HG02973 (cell line): Measurements from ENCODE around the gene AKR1C3.
"Not testable (repeated sequence)": the region's sequence is repeated elsewhere in the genome, so short reads cannot be mapped to it uniquely, and the experiment has no call there.

Experiments used
- ATAC-seq: cut with Tn5 transposase; IDR thresholded peaks from one replicate; pipeline ENCODE4 v1.9.1; 2021; ENCODE audit warnings: moderate library complexity; ENCODE audit not compliant: unreplicated experiment

The AKR1C3 gene

DNA sequence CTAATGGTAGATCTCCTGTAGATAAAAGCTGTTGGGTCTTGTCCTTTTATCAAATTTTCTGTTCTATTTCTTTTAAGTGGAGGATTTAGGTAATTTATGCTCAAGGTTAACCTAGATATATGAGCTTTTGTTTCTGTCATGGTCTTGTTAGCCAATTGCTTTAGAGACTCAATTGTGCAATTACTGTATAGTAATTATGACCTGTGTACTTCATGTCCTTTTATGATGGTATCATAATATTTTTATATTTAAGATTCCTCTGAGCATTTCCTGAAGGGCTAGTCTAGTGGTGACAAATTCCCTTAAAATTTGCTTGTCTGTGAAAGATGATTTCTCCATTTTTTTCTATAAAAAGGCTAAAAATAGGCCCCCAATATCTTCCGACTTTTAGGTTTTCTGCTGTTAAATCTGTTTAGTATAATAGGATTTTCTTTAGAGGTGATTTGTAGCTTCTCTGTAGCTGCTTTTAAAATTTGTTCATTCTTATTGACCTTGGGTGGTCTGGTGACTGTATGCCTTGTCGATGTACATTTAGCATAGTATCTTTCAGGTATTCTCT lies 5.4 kb upstream of the AKR1C3 start:
- no peak for ATAC-seq

DNA sequence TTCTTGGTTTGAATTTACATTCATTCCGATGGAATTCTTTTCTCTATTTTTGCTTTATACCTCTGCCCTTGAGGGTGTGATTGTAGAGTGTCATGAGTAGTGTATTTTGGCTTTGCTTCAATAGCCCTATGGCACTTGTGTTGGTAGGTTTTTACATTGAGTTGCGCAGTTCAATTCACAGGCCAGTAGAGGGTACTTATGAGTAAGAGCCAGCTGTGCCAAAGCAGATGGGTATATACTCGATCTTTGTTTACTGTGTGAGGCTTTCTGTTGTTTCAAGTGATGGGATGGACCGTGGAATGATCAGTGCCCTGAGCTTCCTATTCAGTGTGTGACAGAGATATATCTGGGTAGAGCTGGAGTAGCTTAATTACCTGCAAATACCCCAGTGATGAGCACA lies 4.3 kb upstream of the AKR1C3 start:
- ATAC-seq, result peak; percentile 58

DNA sequence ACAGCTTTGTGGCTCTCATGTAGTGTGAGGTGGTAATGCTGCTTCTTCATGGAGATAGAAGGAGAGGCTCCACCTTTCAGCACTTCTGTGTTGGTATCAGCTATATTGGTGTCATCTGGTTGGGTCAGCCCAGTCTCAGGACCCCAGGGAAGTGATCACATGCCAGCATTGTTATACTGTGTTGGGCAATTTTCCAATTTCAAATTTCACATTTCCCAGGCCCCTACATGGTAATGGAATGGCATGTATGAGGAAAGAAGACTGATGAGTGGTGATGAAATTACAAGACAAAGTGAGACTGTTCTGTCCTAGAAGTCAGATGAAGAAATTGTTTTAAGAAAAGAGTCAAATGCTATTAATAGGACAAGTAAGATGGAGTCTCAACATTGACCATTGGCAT lies 3.7 kb upstream of the AKR1C3 start:
- ATAC-seq, result no peak

DNA sequence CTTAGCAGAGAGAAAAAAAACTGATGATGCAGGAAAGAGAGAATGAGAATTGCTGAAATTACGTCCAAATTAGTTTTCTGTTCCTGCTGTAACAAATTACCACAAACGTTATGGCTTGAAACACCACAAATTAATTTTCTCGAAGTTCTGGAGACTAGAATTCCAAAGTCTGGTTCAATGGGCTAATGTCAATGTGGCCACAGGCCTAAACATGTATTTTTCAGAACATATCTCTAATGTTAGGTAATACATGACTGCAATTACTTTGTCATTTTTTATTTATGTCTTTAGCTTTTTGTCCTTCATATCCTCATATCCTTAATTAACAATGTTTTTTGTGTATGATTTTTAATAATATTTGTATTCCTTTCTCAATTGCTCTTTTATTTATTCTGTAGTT lies 3.0 kb upstream of the AKR1C3 start:
- no peak for ATAC-seq

DNA sequence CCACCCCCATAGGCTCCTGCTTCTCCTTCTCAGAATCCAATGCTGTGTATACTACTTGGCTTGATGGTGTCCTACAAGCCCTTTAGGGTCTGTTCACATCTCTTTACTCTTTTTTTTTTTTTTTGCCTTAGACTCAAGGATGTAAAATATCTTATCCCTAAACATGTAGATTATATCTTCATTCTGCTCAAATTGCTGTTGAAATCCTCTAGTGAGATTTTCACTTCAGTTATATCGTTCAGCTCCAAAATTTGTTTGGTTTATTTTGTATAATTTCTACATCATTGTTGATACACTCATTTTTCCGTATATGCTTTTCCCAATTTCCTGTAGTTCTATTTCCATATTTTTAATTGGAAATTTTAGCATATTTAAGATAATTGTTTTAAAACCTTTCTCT lies 1.8 kb upstream of the AKR1C3 start:
- no peak for ATAC-seq

DNA sequence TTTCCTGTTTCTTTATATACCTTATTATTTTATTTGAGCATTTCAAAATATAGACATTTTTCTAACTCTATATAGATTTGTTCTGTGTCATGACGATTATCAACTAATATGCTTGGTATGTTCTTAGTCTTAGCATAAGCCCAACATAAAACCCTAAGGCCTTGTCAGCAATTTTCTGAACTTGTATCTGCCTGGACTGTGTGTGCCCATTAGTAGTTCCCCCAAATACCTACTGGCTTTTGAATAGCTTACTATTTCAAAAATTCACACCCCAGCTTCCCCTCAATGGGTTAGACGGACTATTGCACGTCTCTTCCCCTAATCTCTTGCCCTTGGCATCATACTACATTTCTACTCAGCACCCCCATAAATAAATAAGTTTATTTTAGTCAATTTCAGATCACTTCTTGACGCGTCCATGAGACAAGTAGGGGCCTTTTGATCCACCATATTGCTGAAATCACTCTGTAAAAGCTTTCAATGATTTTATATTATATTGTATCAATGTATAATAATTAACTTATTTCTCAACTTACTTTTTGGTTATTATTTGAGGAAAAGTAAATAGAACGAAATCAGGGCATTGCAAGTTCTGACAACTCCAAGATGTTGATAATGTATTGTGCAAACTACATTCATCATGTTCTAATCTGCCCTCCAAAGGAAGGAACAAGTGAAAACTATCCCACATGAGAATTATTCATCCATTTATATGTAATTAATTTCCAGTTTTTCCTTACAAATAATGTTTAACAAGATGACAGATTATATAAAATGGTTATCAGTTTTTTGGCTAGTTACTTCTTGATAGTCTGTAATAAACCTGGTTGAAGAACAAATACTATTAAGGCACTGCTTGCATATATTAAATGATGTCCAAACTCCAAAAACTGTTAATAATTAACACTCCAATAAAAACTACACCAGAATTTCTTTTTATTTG lies 1.1 kb upstream of the AKR1C3 start:
- ATAC-seq, result no peak

DNA sequence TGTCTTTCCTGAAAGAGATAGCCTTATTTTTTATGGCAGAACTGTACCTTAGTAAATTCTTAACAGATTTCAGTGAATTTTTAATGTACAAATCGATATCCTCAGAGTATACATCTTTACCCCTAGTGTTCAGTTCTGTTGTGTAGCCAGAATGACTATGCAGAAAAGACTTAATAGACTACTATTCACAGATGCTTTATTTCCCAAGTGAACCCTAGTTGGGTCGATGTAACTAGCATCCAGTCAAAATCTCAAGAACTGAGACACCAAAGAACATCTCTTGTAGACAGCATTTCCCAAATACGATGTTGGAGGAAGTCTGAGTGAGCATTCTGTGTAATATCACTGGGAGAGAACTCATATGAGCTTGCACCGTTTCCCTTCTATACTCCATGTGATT lies 1.5 kb downstream of the AKR1C3 start:
- no peak for ATAC-seq

DNA sequence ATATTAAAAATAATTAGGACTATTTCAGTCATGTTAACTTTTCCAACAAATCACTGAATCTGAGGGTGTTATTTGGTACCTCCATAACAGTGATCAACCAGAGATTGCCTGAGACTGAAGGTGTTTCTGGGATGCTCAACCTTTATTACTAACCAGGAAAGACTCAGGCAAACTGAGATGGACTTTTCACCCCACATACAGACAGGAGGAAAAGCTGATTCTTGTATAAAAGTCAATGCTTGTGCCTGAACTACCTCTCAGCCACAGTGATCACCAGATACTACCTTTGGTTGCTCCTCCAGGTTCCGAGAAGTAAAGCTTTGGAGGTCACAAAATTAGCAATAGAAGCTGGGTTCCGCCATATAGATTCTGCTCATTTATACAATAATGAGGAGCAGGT lies 1.9 kb downstream of the AKR1C3 start:
- ATAC-seq, result no peak

DNA sequence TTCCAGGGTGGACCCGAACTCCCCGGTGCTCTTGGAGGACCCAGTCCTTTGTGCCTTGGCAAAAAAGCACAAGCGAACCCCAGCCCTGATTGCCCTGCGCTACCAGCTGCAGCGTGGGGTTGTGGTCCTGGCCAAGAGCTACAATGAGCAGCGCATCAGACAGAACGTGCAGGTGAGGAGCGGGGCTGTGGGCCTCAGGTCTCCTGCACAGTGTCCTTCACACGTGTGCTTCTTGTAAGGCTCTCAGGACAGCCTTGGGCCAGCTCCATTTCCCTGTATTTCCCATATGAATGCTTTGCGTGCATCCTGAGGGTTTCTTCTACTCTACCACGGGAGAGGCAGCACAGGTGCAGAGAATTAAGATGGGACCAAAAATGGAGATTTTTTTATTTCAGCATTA lies 8.3 kb downstream of the AKR1C3 start:
- ATAC-seq, result not testable (repeated sequence)

DNA sequence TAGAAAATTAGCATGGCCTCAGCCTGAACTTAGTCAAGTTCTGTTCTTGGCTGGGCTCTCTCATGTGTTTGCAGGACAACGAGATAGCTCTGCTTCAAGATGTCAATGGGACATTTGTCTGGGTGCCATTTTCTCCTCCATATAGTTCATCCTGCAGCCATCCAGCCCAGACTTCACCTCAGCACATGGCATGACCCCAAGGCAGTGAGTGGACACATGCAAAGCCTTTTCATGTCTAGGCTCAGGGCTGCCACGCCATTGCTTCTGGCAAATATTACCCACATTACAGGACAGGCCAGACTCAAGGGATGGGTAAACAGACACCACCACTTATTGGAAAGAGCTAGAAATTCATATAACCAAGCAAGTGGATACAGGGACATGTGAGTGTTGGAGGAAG lies 9.3 kb downstream of the AKR1C3 start:
- ATAC-seq, result no peak

DNA sequence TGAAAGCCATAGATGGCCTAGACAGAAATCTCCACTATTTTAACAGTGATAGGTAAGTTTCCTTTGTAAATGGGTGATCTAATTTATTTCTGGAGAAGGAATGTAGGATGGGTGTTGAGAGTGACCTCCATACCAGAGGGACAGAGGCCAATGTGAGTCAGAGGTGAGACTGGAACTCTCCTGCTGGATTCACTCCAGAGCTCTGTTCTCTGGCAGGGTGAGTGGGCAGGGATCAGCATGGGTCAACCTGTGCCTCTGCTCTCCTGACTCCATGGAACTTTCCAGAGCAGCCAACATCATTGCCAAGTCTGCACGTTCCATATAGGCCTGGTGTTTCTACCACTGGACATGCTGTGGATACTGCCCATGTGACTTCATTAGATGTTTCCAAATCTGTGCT lies 11.4 kb downstream of the AKR1C3 start:
- no peak for ATAC-seq

DNA sequence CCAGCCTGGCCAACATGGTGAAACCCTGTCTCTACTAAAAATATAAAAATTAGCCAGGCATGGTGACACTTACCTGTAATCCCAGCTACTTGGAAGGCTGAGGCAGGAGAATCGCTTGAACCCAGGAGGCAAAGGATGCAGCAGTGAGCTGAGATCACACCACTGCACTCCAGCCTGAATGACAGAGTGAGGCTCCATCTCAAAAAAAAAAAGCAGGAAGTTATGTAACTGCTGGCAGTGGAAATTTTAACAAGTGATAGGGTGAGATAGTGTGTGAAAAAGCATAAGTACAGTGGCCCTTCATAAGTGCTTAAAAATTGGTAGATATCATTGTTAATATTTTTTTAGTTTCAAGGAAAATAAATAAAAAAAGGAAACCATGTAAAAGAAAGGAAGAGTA lies 12.3 kb downstream of the AKR1C3 start:
- ATAC-seq, result no peak

DNA sequence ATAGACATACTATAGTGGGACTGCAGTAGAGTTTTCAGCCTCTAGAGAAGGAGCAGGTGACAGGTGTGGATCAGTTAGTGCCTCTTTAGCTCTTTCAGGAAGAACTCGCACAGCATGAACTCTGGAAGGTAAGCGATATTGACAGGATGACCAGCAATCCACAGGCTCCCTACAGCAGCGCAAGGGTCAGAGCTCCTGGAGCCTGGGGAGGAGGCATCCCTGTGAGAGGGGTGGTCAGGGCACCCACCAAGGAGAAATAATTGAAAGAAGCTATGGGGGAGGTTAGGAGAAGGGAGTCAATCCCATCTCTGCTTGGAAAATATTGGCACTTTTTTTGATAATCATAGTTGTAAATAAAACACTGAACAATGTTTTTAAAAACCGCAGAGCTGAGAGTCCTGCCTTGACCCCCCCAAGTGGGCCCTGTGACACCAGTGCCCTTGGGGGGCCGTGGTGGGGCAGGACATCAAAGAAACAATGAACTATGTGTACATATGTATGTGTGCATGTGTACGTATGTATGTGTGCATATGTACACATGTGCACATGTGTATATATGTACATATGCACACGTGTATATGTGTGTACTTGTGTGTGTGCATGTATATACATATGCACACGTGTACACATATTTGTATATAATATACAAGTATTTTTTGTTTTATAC lies 13.8 kb downstream of the AKR1C3 start:
- ATAC-seq, result no peak

DNA sequence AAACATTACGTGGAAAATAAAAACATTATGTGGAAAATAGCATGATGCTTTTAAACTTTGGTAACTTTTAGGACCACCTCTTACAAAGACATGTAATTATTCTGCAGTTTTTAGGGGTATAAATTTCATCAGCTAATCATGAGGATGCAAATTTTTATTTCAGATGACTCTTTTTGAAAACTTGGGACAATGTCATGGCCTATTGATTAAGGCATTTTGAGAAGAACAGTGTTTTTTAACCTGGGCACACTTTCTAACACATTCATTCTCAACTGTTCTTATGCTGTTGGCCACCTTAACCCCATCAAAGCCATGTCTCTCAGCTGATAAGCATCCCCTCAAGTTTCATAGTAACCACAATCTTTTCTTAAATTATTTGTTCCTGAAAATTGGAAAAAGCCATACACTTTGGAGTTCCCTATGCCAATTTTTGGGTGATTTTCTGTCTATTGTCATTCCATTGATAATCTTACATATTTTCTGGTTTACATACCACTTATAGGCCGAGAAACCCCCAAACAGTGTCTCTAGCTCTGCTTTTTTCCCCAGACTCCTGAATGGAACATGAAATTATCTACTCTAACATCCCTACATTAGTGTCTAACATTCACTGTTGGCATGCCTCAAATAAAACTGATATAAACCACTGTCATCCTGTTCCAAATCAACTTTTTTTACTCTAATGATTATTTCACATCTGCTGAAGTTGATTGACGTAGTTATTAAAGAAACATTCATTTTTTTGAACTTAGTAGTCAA lies 14.6 kb downstream of the AKR1C3 start:
- ATAC-seq, result no peak

DNA sequence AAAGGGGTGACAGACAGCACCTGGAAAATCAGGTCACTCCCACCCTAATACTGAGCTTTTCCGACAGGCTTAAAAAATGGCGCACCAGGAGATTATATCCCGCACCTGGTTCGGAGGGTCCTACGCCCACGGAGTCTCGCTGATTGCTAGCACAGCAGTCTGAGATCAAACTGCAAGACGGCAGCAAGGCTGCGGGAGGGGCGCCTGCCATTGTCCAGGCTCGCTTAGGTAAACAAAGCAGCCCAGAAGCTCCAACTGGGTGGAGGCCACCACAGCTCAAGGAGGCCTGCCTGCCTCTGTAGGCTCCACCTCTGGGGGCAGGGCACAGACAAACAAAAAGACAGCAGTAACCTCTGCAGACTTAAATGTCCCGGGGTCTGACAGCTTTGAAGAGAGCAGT lies 15.6 kb downstream of the AKR1C3 start:
- not testable (repeated sequence) for ATAC-seq

DNA sequence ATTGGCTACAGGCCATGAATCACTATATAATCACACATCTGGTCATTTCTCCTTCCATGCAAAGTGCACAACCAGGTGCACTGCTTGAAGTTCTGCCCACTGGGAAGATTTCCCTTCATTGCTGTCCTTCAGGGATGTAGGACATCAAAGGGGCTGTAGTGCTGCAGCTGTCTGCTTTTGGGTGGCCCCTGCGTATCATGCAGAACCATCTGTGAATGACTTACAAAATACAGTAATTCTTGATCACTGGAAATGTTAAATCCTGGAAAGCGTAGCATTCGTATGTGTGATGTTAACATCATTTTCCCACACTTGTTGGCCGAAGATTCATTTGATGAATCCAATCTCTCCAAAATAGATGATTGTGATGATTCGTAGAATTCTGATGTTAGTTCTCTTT lies 22.4 kb downstream of the AKR1C3 start:
- ATAC-seq, result no peak

DNA sequence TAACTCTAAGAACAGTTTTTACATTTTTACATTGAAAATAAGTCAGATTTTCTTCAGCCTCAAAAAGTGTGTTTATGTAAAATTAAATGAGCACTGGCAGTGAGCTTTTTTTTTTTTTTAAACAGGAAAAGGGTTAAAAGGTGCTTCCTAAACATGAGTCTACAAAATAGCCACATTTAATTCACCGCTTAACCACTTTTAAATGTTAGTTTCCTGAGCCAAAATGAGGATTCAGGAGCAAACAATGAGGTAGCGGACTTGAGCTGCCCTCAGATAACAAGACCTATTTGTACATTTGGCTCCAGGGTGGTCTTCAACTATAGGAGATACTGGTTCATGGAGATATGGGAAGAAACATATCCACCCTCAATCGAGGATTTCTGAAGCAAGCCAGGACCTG lies 22.8 kb downstream of the AKR1C3 start:
- no peak for ATAC-seq

DNA sequence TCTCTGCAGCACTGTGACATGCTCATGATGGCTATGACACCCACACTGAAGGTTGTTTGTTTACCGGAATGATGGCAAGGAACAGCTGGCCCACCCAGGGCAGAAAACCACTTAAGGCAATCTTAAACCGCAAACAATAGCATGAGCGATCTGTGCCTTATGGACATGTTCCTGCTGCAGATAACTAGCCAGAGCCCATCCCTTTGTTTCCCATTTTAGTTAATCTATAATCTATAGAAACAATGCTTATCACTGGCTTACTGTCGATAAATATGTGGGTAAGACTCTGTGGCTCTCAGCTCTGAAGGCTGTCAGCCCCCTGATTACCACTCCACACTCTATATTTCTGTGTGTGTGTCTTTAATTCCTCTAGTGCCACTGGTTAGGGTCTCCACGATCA lies 25.8 kb downstream of the AKR1C3 start:
- not testable (repeated sequence) for ATAC-seq

DNA sequence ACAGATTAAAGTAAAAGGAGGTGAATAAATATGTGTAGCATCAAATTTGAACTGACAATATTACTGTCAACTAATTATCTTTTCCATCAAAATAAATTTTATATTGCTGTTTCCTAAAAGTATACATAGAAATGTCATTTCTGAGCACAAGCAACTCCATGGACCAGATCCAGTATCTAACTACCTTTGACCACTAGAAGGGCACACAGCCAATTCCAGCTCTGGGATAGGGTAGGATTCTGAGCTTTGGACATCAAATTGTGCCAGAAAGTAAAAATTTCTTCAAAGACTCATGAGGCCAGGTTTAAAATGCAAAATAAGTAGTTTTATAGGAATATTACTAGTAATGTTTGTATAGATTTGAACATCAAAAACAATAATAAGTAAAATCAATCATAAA lies 29.7 kb downstream of the AKR1C3 start:
- no peak for ATAC-seq

DNA sequence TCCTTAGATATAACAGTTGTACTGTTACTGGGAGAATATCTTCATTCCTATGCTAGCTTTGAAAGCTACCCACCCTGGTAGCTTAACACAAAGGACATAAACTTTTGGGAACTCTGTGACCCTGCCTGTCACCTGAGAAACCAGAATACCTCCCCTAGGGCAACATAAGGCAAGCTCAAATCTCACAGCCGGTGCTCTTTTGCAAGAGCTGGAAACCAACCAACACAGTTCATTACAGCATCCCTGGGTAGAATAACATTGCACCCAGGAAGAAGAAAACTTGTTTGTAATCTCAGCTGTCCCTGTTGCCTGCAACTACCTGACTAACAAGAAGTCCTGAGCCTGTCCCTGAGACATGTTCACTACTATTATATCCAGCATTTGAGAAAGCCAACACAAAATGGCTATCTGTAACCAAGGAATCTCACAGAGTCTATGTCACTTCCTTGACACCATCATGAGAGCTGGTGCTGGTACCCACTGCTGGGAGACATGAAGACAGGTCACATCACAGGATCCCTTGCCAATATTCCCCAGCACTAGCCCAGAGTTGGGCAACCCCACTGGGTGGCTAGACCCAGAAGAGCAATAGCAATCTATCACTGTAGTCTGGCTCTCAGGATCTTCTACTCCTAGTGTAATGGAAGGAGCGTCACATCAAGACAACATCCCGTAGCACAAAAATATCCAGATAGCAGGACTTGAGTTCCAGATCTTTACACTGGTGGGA lies 31.3 kb downstream of the AKR1C3 start:
- no peak for ATAC-seq

DNA sequence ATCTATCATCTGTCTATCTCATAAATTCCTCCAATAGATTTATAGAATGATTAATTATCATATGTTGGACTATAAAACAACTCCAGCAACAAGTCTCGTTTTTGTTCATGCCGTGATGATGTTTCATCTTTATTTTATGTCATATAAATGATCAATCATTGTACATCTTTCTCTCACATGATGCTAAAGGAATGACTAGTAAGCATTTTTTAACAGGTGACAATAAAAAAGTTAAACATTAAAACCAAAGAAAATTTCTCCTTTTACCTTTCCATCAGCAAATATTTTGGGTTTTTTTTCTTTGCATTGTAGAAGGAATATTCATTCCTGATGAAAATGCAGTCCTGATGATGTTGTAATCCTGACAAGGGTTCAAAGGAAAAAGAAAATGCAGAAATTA lies 41.4 kb downstream of the AKR1C3 start:
- no peak for ATAC-seq
